HCT116 (cell line): ENCODE measurements around the gene MSMP. TPM values are rescaled to one million over a fixed set of nuclear protein-coding genes. Genes with fewer than 3 reads are reported as not detected.

ENCODE experiments used
- ATAC-seq: fragments of 200-7000 bp; cut with Tn5 transposase; 2 replicates; pipeline ENCODE4 v1.9.1; 2020; ENCODE audit warnings: mild to moderate bottlenecking, moderate library complexity
- BruUV-seq: library from RNA; stranded (reverse); fragments of 400-500 nt; replicated peaks from 2 replicates; lab custom pipeline; 2021; lab: Mats Ljungman, UMichigan
- CTCF ChIA-PET: fragments of 300-600 bp; sonication (Branson Sonifier 250); formaldehyde crosslinking; loops from one replicate; lab custom pipeline; 2021; ENCODE audit warnings: antibody characterized with exemption; lab: Charles Lee
- POLR2A ChIA-PET: fragments of 300-600, 350-600 bp; sonication (Branson Sonifier 250); formaldehyde crosslinking; loops from one replicate; lab custom pipeline; 2021; ENCODE audit warnings: antibody characterized with exemption; lab: Charles Lee
- RAD21 ChIA-PET, 2 experiments: fragments of 300-600 bp; sonication (Branson Sonifier 250); formaldehyde crosslinking; loops; one replicate each; lab custom pipeline; 2023; ENCODE audit warnings: low total read pairs in 2 of 2; ENCODE audit not compliant: uncharacterized antibody in 2 of 2, unreplicated experiment in 2 of 2, low non-redundant PET in 1 of 2; lab: Charles Lee
- DNase-seq: peaks from one replicate; pipeline ENCODE4 v3.0.0-alpha.2; 2010; ENCODE audit warnings: low read depth, low spot score
- H2AFZ ChIP-seq: fragments of 200-600 bp; shearing (Covaris generic), sonication (generic); 2 replicates; pipeline ENCODE4 v1.6.1; 2017; ENCODE audit warnings: low read depth, mixed run types, mixed read lengths, antibody characterized with exemption, low read length; ENCODE audit not compliant: poor library complexity, severe bottlenecking
- H3K27ac ChIP-seq: 2 replicates; pipeline ENCODE4 v1.5.1; 2012; ENCODE audit warnings: low read depth, low read length
- H3K27me3 ChIP-seq: fragments of 200-600 bp; sonication (generic); 2 replicates; pipeline ENCODE4 v1.6.1; 2016; ENCODE audit warnings: mixed run types, low read length, mixed read lengths; ENCODE audit not compliant: insufficient read depth
- H3K36me3 ChIP-seq, 2 experiments: fragments of 200-500 bp in 1 of 2; fragments of 200-600 bp in 1 of 2; sonication (Bioruptor generic) in 1 of 2; sonication (generic) in 1 of 2; 2 replicates each; pipeline versions ENCODE4 v1.5.1 to v1.6.1; 2014 to 2016; ENCODE audit warnings: low read length in 2 of 2, inconsistent platforms in 1 of 2, mixed read lengths in 1 of 2, mixed run types in 1 of 2; ENCODE audit not compliant: insufficient read depth in 2 of 2, control insufficient read depth in 1 of 2
- H3K4me1 ChIP-seq, 2 experiments: fragments of 200-600 bp in 1 of 2; sonication (generic) in 1 of 2; 2 replicates each; pipeline versions ENCODE4 v1.5.1 to v1.6.1; 2012 to 2017; ENCODE audit warnings: low read length in 2 of 2, inconsistent platforms in 1 of 2, mild to moderate bottlenecking in 1 of 2, mixed read lengths in 1 of 2, mixed run types in 1 of 2, moderate library complexity in 1 of 2; ENCODE audit not compliant: insufficient read depth in 2 of 2, control insufficient read depth in 1 of 2
- H3K4me2 ChIP-seq: fragments of 200-600 bp; sonication (generic); 2 replicates; pipeline ENCODE4 v1.6.1; 2017; ENCODE audit warnings: mixed run types, low read length, mixed read lengths
- H3K4me3 ChIP-seq, 2 experiments: fragments of 200-600 bp in 1 of 2; sonication (generic) in 1 of 2; replicated peaks in 1 of 2; 2 replicates each; pipeline ENCODE4 v1.5.1; 2011 to 2016; ENCODE audit warnings: low read length in 2 of 2, control low read depth in 1 of 2, low read depth in 1 of 2, mild to moderate bottlenecking in 1 of 2, mixed read lengths in 1 of 2, mixed run types in 1 of 2
- H3K79me2 ChIP-seq: fragments of 200-600 bp; sonication (generic); 2 replicates; pipeline ENCODE4 v1.6.1; 2017; ENCODE audit warnings: mild to moderate bottlenecking, mixed run types, low read length, moderate library complexity, mixed read lengths; ENCODE audit not compliant: insufficient read depth
- H3K9ac ChIP-seq: fragments of 200-600 bp; sonication (generic); 2 replicates; pipeline ENCODE4 v1.6.1; 2016; ENCODE audit warnings: low read length, mixed read lengths
- H3K9me2 ChIP-seq: fragments of 200-600 bp; sonication (generic), shearing (Covaris generic); 2 replicates; pipeline ENCODE4 v1.6.1; 2017; ENCODE audit warnings: mixed run types, mild to moderate bottlenecking, moderate library complexity; ENCODE audit not compliant: insufficient read depth
- H3K9me3 ChIP-seq, 2 experiments: fragments of 200-500 bp in 1 of 2; fragments of 200-600 bp in 1 of 2; sonication (Bioruptor generic) in 1 of 2; sonication (generic) in 1 of 2; 2 replicates each; pipeline ENCODE4 v1.6.1; 2014 to 2017; ENCODE audit warnings: low read length in 2 of 2, mixed read lengths in 2 of 2, inconsistent platforms in 1 of 2, low read depth in 1 of 2, mild to moderate bottlenecking in 1 of 2, mixed run types in 1 of 2, moderate library complexity in 1 of 2; ENCODE audit not compliant: control insufficient read depth in 1 of 2, insufficient read depth in 1 of 2
- H4K20me1 ChIP-seq: fragments of 200-600 bp; sonication (generic), shearing (Covaris generic); 2 replicates; pipeline ENCODE4 v1.6.1; 2017; ENCODE audit warnings: mixed run types, mild to moderate bottlenecking, moderate library complexity; ENCODE audit not compliant: insufficient read depth
- CTCF ChIP-seq, 3 experiments: fragments of 200-600 bp in 1 of 3; sonication (generic) in 1 of 3; IDR thresholded peaks in 2 of 3; conservative IDR thresholded peaks in 1 of 3; 2 replicates each; pipeline ENCODE4 v1.5.1; 2012 to 2017; ENCODE audit warnings: low read depth in 2 of 3, low read length in 2 of 3, antibody characterized with exemption in 1 of 3, borderline replicate concordance in 1 of 3, control low read depth in 1 of 3, mild to moderate bottlenecking in 1 of 3, mixed read lengths in 1 of 3, mixed run types in 1 of 3, moderate library complexity in 1 of 3; ENCODE audit not compliant: insufficient read depth in 1 of 3
- EGR1 ChIP-seq: IDR thresholded peaks from 2 replicates; pipeline ENCODE4 v1.6.1; 2012; ENCODE audit warnings: low read depth
- REST ChIP-seq: IDR thresholded peaks from 2 replicates; pipeline ENCODE4 v1.6.1; 2012; ENCODE audit warnings: low read depth
- SP1 ChIP-seq: IDR thresholded peaks from 2 replicates; pipeline ENCODE4 v1.6.1; 2012; ENCODE audit warnings: low read depth
- SRF ChIP-seq: IDR thresholded peaks from 2 replicates; pipeline ENCODE4 v1.6.1; 2012; ENCODE audit warnings: low read depth
- YY1 ChIP-seq: IDR thresholded peaks from 2 replicates; pipeline ENCODE4 v1.6.1; 2011; ENCODE audit warnings: low read length, low read depth, moderate library complexity, mild to moderate bottlenecking; ENCODE audit not compliant: insufficient replicate concordance; ENCODE audit errors: extremely low read depth
- intact Hi-C: fragments of 100-400 bp; cut with micrococcal nuclease; formaldehyde crosslinking; loops from 2 replicates; pipeline ENCODE4 v1.10.0; 2022
- total RNA-seq: library from RNA; stranded (reverse); gene quantifications from one replicate; pipeline ENCODE4 v1.2.1, GENCODE V29; 2021; ENCODE audit not compliant: unreplicated experiment

MSMP gene
- total RNA-seq, 1 experiment from 2014 or later = 1.2 TPM

GRCh38 chr9:35736201-35736633 lies 17.9 kb downstream of the MSMP start:
- RAD21 ChIA-PET = no interaction called here
- H4K20me1 ChIP-seq = no peaks in the 10 kb centered on the region
- H3K79me2 ChIP-seq = peaks cover 20% of the 10 kb centered on the region
- no TSS peak for BruUV-seq
- intact Hi-C loops = no loop called here
- DNase-seq (peak; percentile 64), ATAC-seq (peak; percentile 28)
- POLR2A ChIA-PET = no interaction called here
- no peak overlapping the region for H3K9ac ChIP-seq
- CTCF ChIA-PET = interaction anchor here (0.7 to 2.4 kb wide), 8 partner anchors 11 to 146 kb away, joined by 3 to 15 read pairs (median 4); partner anchors contain the start of genes GBA2 and RGP1
- no peaks in the 10 kb centered on the region for H3K27me3 ChIP-seq
- no peaks in the 10 kb centered on the region for H3K9me2 ChIP-seq
- no peak overlapping the region for H2AFZ ChIP-seq
- H3K9me3 ChIP-seq = no peaks in the 10 kb centered on the region
- TF ChIP-seq REST (no peak), EGR1 (no peak), SRF (no peak), YY1 (no peak), SP1 (no peak), CTCF (IDR thresholded peaks at IDR 0.05 in 2 of 3, conservative IDR thresholded peaks at IDR 0.05 in 1 of 3; ENCODE audit: borderline replicate concordance in 1 of 3, insufficient read depth in 1 of 3, low read depth in 2 of 3, low read length in 2 of 3) (peak in 2 of 3 experiments; percentile 84 to 93; a peak in 4 of 6 replicates)
- TF ChIP-seq, all 23 proteins: peak for 1
- no peak overlapping the region for H3K4me3 ChIP-seq
- peak overlapping the region; percentile 1; the same call in 1 of the 2 replicates for H3K27ac ChIP-seq
- H3K36me3 ChIP-seq = peaks cover 38 to 47% of the 10 kb centered on the region in 2 experiments
- H3K4me2 ChIP-seq = no peak overlapping the region
- H3K4me1 ChIP-seq = peaks cover 10 to 15% of the 10 kb centered on the region in 2 experiments
